ENCODE data around the gene SLC25A39. TPM values are rescaled to one million over a fixed set of nuclear protein-coding genes. Genes with fewer than 3 reads are reported as not detected.

SLC25A39 gene
- total RNA-seq, 1 experiment from 2014 or later = 78.7 TPM

DNA sequence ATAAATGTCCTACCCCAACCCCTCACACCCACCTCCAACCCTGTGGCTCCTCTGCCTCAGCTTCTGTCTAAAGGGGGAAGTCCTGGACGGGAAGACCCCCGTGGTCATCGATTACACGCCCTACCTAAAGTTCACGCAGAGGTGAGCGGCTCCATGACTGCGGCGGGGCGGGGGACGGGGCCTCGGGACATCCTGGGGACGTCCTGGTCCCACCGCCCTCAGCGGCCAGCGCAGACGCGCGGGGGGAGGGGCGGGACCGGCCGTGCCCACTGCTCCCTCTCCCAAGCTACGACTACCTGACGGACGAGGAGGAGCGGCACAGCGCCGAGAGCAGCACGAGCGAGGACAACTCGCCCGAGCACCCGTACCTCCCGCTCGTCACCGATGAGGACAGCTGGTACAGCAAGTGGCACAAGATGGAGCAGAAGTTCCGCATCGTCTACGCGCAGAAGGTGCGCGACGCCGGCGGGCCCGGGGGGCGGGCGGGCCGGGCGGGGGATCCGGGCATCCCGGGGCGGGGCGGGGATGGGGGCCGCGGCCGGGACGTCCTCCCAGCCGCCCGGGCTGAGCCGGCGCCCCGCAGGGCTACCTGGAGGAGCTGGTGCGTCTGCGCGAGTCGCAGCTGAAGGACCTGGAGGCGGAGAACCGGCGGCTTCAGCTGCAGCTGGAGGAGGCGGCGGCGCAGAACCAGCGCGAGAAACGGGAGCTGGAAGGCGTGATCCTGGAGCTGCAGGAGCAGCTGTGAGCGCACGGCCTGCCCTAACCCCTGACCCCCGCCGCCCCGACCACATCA, 9.6 kb downstream of the SLC25A39 start:
- peaks cover 20% of the 10 kb centered on the region for H3K4me1 ChIP-seq (ENCODE audit: low read length)
- peak overlapping the region; percentile 86 for H2AFZ ChIP-seq (ENCODE audit: low read length)
- H3K4me2 ChIP-seq (ENCODE audit: low read depth, low read length, poor library complexity, severe bottlenecking) = peak overlapping the region; percentile 74
- no peaks in the 10 kb centered on the region for H3K36me3 ChIP-seq (ENCODE audit: insufficient read depth, low read length)
- H3K9ac ChIP-seq (ENCODE audit: low read length) = peak overlapping the region; percentile 63
- peak overlapping the region; percentile 68 for H3K4me3 ChIP-seq (ENCODE audit: low read length)
- 0 out of 2 replicates have a peak, but pooled peaks cover 4% of the 10 kb centered on the region for H4K20me1 ChIP-seq (ENCODE audit: insufficient read depth, low read depth, low read length)
- H3K27me3 ChIP-seq (ENCODE audit: low read length) = no peaks in the 10 kb centered on the region
- H3K79me2 ChIP-seq (ENCODE audit: low read length) = no peaks in the 10 kb centered on the region
- DNase-seq = peak; percentile 81
- H3K27ac ChIP-seq (ENCODE audit: low read length) = no peak overlapping the region
- H3K9me2 ChIP-seq (replicated peaks; ENCODE audit: insufficient read depth, low read length) = no peaks in the 10 kb centered on the region
- H3K9me3 ChIP-seq (ENCODE audit: low read length) = no peaks in the 10 kb centered on the region

DNA sequence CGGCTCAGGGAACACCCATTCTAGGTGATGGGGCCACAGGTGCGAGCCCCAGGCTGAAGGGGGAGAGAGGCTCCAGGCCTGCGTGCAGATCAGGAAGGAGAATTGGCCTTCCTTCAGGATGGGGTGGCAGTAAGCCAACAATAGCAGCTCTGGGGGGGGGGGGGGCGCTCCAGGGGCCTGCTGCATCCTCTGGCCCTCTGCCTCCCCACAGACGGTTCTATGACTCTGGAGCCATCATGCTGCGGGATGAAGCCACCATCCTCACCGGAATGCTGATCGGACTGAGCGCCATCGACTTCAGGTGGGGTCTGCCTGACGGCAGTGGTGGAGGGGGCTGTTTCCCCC, 10.1 kb downstream of the SLC25A39 start:
- no peak overlapping the region for H3K27ac ChIP-seq (ENCODE audit: low read length)
- no peak for DNase-seq
- H4K20me1 ChIP-seq (ENCODE audit: insufficient read depth, low read depth, low read length) = 0 out of 2 replicates have a peak, but pooled peaks cover 4% of the 10 kb centered on the region
- H3K36me3 ChIP-seq (ENCODE audit: insufficient read depth, low read length) = no peaks in the 10 kb centered on the region
- H3K4me1 ChIP-seq (ENCODE audit: low read length) = peaks cover 23% of the 10 kb centered on the region
- H3K9me2 ChIP-seq (replicated peaks; ENCODE audit: insufficient read depth, low read length) = no peaks in the 10 kb centered on the region
- peak overlapping the region; percentile 63 for H3K9ac ChIP-seq (ENCODE audit: low read length)
- no peaks in the 10 kb centered on the region for H3K79me2 ChIP-seq (ENCODE audit: low read length)
- H3K4me2 ChIP-seq (ENCODE audit: low read depth, low read length, poor library complexity, severe bottlenecking) = peak overlapping the region; percentile 74
- H3K27me3 ChIP-seq (ENCODE audit: low read length) = no peaks in the 10 kb centered on the region
- H3K9me3 ChIP-seq (ENCODE audit: low read length) = no peaks in the 10 kb centered on the region
- peak overlapping the region; percentile 68 for H3K4me3 ChIP-seq (ENCODE audit: low read length)
- no peak overlapping the region for H2AFZ ChIP-seq (ENCODE audit: low read length)

DNA sequence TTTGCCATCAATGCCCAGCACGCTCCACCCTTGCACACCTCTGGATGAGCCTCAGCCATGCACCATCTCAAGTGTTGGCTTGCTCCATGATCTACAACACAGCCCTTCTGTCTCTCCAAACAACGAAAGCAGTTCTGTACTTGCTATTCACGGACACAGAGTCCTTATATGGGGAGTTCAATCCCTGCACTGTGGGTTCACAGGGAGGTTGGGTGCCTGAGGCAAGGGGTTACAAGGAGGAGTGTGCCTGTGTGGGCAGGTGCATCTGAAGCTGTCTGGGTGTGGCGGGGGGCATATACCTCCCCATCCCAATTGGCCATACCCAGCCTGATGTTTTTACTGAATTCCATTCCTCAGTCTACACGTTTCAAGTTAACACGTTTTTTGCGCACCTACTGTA, 10.6 kb downstream of the SLC25A39 start:
- H3K79me2 ChIP-seq (ENCODE audit: low read length) = no peaks in the 10 kb centered on the region
- no peak for DNase-seq
- H3K9ac ChIP-seq (ENCODE audit: low read length) = no peak overlapping the region
- no peak overlapping the region for H2AFZ ChIP-seq (ENCODE audit: low read length)
- no peaks in the 10 kb centered on the region for H3K9me3 ChIP-seq (ENCODE audit: low read length)
- H4K20me1 ChIP-seq (ENCODE audit: insufficient read depth, low read depth, low read length) = 0 out of 2 replicates have a peak, but pooled peaks cover 4% of the 10 kb centered on the region
- H3K27ac ChIP-seq (ENCODE audit: low read length) = no peak overlapping the region
- peaks cover 25% of the 10 kb centered on the region for H3K4me1 ChIP-seq (ENCODE audit: low read length)
- H3K4me3 ChIP-seq (ENCODE audit: low read length) = no peak overlapping the region
- no peaks in the 10 kb centered on the region for H3K27me3 ChIP-seq (ENCODE audit: low read length)
- H3K4me2 ChIP-seq (ENCODE audit: low read depth, low read length, poor library complexity, severe bottlenecking) = no peak overlapping the region
- no peaks in the 10 kb centered on the region for H3K9me2 ChIP-seq (replicated peaks; ENCODE audit: insufficient read depth, low read length)
- H3K36me3 ChIP-seq (ENCODE audit: insufficient read depth, low read length) = no peaks in the 10 kb centered on the region

DNA sequence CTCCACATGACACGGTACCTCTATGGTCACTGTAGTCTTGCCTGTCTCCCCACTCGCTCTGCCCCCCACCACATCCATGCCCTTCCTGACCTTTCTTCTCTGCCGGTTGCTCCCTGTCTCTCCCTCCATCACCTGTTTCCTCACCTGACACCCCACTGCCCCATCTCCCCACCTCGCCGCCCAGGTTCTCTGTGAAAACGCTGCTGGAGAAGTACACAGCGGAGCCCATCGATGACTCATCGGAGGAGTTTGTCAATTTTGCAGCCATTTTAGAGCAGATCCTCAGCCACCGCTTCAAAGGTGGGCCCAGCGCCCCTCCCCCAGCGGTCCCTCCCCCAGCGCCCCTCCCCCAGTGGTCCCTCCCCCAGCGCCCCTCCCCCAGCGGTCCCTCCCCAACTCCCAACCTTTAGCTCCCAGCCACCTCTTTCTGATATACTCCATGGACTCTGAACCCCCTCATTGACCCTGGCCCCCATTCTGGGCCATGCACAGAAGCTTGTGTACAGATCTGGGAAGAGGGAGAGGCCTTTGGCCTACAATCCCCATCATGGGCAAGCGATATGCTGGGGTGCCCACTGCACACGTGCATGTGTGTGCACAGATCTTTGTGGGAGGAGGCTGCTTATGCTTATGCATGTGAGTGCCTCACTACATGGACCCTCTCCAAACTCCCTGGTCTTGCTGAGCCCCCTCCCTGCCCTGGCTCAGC, 12.1 kb downstream of the SLC25A39 start:
- H4K20me1 ChIP-seq (ENCODE audit: insufficient read depth, low read depth, low read length) = 0 out of 2 replicates have a peak, but pooled peaks cover 4% of the 10 kb centered on the region
- H3K79me2 ChIP-seq (ENCODE audit: low read length) = no peaks in the 10 kb centered on the region
- no peak overlapping the region for H3K4me2 ChIP-seq (ENCODE audit: low read depth, low read length, poor library complexity, severe bottlenecking)
- H3K9me2 ChIP-seq (replicated peaks; ENCODE audit: insufficient read depth, low read length) = no peaks in the 10 kb centered on the region
- no peaks in the 10 kb centered on the region for H3K27me3 ChIP-seq (ENCODE audit: low read length)
- no peak overlapping the region for H3K27ac ChIP-seq (ENCODE audit: low read length)
- no peak overlapping the region for H3K4me3 ChIP-seq (ENCODE audit: low read length)
- H3K36me3 ChIP-seq (ENCODE audit: insufficient read depth, low read length) = no peaks in the 10 kb centered on the region
- H3K9ac ChIP-seq (ENCODE audit: low read length) = no peak overlapping the region
- H2AFZ ChIP-seq (ENCODE audit: low read length) = no peak overlapping the region
- peaks cover 35% of the 10 kb centered on the region for H3K4me1 ChIP-seq (ENCODE audit: low read length)
- no peaks in the 10 kb centered on the region for H3K9me3 ChIP-seq (ENCODE audit: low read length)
- no peak for DNase-seq

DNA sequence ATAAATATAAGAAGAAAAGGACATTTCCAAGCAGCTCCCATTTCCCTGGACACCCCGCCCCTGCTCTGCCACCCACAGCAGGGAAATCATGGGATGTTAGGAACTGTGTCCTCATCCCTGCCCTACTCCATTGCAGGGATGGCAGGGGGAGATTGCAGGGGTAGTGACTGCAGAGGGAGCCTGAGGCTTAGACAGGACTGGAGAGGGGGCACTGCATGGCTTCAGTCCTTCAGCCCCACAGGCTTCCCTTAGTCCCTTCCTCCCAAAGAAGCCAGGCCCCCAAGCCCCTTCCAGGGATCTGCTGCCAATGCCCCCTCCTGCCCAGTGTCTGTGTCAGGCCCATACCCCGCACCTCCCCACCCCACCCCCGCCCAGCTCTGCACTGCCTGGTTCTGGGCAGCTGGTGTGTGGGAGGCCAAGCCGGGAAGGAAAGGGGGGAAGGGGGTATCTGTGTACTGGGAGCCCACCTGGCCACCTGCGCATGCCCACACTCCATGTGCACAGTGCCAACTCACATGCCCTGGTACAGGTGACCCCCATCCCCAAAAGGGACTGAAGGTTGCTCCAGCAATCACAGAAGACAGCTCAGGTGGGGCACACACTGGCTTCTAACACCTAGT, 13.0 kb downstream of the SLC25A39 start:
- no peak overlapping the region for H3K4me2 ChIP-seq (ENCODE audit: low read depth, low read length, poor library complexity, severe bottlenecking)
- H3K9me3 ChIP-seq (ENCODE audit: low read length) = no peaks in the 10 kb centered on the region
- no peak overlapping the region for H3K9ac ChIP-seq (ENCODE audit: low read length)
- no peaks in the 10 kb centered on the region for H3K79me2 ChIP-seq (ENCODE audit: low read length)
- H3K27me3 ChIP-seq (ENCODE audit: low read length) = no peaks in the 10 kb centered on the region
- no peak overlapping the region for H3K4me3 ChIP-seq (ENCODE audit: low read length)
- H3K27ac ChIP-seq (ENCODE audit: low read length) = no peak overlapping the region
- H3K9me2 ChIP-seq (replicated peaks; ENCODE audit: insufficient read depth, low read length) = no peaks in the 10 kb centered on the region
- H3K4me1 ChIP-seq (ENCODE audit: low read length) = peaks cover 35% of the 10 kb centered on the region
- H4K20me1 ChIP-seq (ENCODE audit: insufficient read depth, low read depth, low read length) = 0 out of 2 replicates have a peak, but pooled peaks cover 4% of the 10 kb centered on the region
- no peak for DNase-seq
- no peak overlapping the region for H2AFZ ChIP-seq (ENCODE audit: low read length)
- H3K36me3 ChIP-seq (ENCODE audit: insufficient read depth, low read length) = no peaks in the 10 kb centered on the region

DNA sequence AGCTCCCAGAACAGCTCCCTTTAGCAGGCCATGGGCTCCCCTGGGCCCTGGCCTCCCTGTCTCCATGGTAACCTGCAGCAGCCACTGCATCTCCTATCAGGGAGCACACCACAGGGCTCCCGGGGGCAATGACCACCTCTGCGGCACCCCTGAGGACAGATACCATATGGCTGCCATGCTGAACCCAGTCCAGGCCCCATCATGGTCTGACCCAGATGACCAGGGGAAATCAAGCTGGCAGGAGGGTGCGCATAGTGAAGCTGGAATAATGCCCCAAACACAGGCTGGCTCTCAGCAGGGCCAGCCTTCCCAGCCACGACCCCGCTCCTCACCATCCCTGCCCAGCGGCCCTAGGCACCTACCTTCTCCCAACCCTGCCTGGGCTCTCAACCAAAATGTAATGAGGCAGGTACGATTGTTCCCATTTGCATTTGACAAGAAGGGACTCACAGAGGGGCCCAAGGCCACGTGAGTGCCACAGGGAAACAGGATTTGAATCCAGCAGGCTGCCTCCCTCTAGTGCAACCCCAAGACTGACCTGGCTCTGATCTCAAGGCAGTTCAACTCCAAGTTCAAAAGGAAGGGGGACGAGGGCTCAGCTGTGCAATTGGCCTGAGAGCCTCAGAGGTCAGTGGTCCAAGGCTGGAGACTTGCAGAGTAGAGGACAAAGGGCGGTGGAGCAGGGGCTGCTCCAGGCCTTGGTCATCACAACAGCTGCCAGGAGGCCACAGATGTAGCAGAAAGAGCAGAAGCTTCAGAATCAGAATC, 13.8 kb downstream of the SLC25A39 start:
- H3K4me2 ChIP-seq (ENCODE audit: low read depth, low read length, poor library complexity, severe bottlenecking) = no peak overlapping the region
- H3K27me3 ChIP-seq (ENCODE audit: low read length) = no peaks in the 10 kb centered on the region
- H3K9me2 ChIP-seq (replicated peaks; ENCODE audit: insufficient read depth, low read length) = no peaks in the 10 kb centered on the region
- H3K9ac ChIP-seq (ENCODE audit: low read length) = no peak overlapping the region
- H3K27ac ChIP-seq (ENCODE audit: low read length) = no peak overlapping the region
- H2AFZ ChIP-seq (ENCODE audit: low read length) = no peak overlapping the region
- no peaks in the 10 kb centered on the region for H3K79me2 ChIP-seq (ENCODE audit: low read length)
- H3K36me3 ChIP-seq (ENCODE audit: insufficient read depth, low read length) = no peaks in the 10 kb centered on the region
- peaks cover 33% of the 10 kb centered on the region for H3K4me1 ChIP-seq (ENCODE audit: low read length)
- no peaks in the 10 kb centered on the region for H3K9me3 ChIP-seq (ENCODE audit: low read length)
- 0 out of 2 replicates have a peak, but pooled peaks cover 4% of the 10 kb centered on the region for H4K20me1 ChIP-seq (ENCODE audit: insufficient read depth, low read depth, low read length)
- no peak overlapping the region for H3K4me3 ChIP-seq (ENCODE audit: low read length)
- no peak for DNase-seq

DNA sequence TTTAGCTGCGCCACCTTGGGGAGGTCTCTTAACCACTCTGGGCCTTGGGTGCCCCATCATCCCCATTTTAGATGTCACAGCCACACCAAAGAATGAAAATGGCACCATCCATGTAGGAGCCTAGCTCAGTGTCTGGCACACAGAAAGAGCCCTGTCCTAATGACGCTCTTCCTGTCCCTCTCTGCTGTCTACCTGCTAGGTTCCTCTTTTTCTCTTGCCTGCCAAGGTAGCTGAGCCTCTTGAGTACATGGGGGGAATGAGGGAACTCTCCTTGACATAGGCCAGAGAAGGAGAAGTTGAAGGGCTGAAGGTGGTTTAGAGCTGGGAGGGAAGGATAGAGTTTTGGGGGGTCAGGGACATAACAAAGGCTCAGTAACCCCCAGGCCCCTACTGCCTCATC, 14.4 kb downstream of the SLC25A39 start:
- Histone ChIP-seq H3K9me3 (ENCODE audit: low read length) (no peaks in the 10 kb centered on the region), H4K20me1 (ENCODE audit: insufficient read depth, low read depth, low read length) (0 out of 2 replicates have a peak, but pooled peaks cover 4% of the 10 kb centered on the region), H3K4me3 (ENCODE audit: low read length) (no peak overlapping the region), H3K27ac (ENCODE audit: low read length) (no peak overlapping the region), H3K9me2 (replicated peaks; ENCODE audit: insufficient read depth, low read length) (no peaks in the 10 kb centered on the region), H3K4me1 (ENCODE audit: low read length) (peaks cover 29% of the 10 kb centered on the region), H2AFZ (ENCODE audit: low read length) (no peak overlapping the region), H3K36me3 (ENCODE audit: insufficient read depth, low read length) (no peaks in the 10 kb centered on the region), H3K9ac (ENCODE audit: low read length) (no peak overlapping the region), H3K4me2 (ENCODE audit: low read depth, low read length, poor library complexity, severe bottlenecking) (no peak overlapping the region), H3K79me2 (ENCODE audit: low read length) (no peaks in the 10 kb centered on the region), H3K27me3 (ENCODE audit: low read length) (no peaks in the 10 kb centered on the region)
- DNase-seq = peak; percentile 65
